Activated B cell treated with CpG ODN at 0.5 μM for 24 hours (primary cell): ENCODE data around the gene NFIC. TPM values are rescaled to one million over a fixed set of nuclear protein-coding genes. Genes with fewer than 3 reads are reported as not detected.

Experiments used
- ATAC-seq: fragments of 200-7000 bp; cut with Tn5 transposase; one replicate; pipeline ENCODE4 v1.10.0; 2021; ENCODE audit warnings: low read depth, mild to moderate bottlenecking, moderate library complexity
- CTCF ChIA-PET: fragments of 350-600 bp; sonication (Branson Sonifier 250); formaldehyde crosslinking; loops from one replicate; lab custom pipeline; 2021; ENCODE audit warnings: antibody characterized with exemption; lab: Charles Lee
- POLR2A ChIA-PET: fragments of 350-600 bp; sonication (Branson Sonifier 250); formaldehyde crosslinking; loops from one replicate; lab custom pipeline; 2021; ENCODE audit warnings: antibody characterized with exemption; lab: Charles Lee
- DNase-seq: peaks from one replicate; pipeline ENCODE4 v3.0.0; 2022
- H3K27ac Mint-ChIP-seq: one replicate; pipeline ENCODE4 v1.8.0; 2020; ENCODE audit warnings: mixed read lengths
- H3K27me3 Mint-ChIP-seq: one replicate; pipeline ENCODE4 v1.8.0; 2021; ENCODE audit warnings: mixed read lengths
- H3K36me3 Mint-ChIP-seq: one replicate; pipeline ENCODE4 v1.8.0; 2021; ENCODE audit warnings: low read depth, mixed read lengths
- H3K4me1 Mint-ChIP-seq: one replicate; pipeline ENCODE4 v1.8.0; 2021; ENCODE audit warnings: mixed read lengths
- H3K4me3 Mint-ChIP-seq: one replicate; pipeline ENCODE4 v1.8.0; 2020; ENCODE audit warnings: mild to moderate bottlenecking, mixed read lengths
- H3K9me3 Mint-ChIP-seq: one replicate; pipeline ENCODE4 v1.8.0; 2020; ENCODE audit warnings: mixed read lengths
- intact Hi-C: fragments of 100-400 bp; cut with micrococcal nuclease; formaldehyde crosslinking; loops from one replicate; pipeline ENCODE4 v1.15.1; 2024
- total RNA-seq: library from RNA; stranded (reverse); gene quantifications from 2 replicates; pipeline ENCODE4 v1.2.3, GENCODE V29; 2022
- TF ChIP-seq, protein P1 (sequence below): fragments of 200-600 bp; IDR thresholded peaks from one replicate; pipeline ENCODE4 v1.8.0; 2022; ENCODE audit warnings: antibody characterized with exemption, mild to moderate bottlenecking

NFIC gene
- total RNA-seq, 1 donor from 2014 or later = 18.8 TPM

DNA sequence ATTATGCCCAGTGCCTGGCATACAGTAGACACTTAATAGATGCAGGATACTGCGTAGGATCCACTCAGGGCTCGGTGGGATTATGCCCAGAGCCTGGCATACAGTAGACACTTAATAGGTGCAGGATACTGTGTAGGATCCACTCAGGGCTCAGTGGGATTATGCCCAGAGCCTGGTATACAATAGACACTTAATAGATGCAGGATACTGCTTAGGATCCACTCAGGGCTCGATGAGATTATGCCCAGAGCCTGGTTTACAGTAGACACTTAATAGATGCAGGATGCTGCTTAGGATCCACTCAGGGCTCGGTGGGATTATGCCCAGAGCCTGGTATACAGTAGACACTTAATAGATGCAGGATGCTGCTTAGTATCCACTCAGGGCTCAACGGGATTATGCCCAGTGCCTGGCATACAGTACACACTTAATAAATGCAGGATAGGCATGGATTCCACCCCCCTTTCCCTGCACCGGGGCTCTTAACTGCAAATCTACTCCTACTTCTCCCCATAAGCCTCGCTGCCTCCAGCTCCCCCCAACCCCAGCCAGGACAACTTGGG lies 89.1 kb downstream of the NFIC start:
- H3K9me3 Mint-ChIP-seq = no peaks in the 10 kb centered on the region
- intact Hi-C loops = no loop called here
- TF ChIP-seq, protein P1, sequence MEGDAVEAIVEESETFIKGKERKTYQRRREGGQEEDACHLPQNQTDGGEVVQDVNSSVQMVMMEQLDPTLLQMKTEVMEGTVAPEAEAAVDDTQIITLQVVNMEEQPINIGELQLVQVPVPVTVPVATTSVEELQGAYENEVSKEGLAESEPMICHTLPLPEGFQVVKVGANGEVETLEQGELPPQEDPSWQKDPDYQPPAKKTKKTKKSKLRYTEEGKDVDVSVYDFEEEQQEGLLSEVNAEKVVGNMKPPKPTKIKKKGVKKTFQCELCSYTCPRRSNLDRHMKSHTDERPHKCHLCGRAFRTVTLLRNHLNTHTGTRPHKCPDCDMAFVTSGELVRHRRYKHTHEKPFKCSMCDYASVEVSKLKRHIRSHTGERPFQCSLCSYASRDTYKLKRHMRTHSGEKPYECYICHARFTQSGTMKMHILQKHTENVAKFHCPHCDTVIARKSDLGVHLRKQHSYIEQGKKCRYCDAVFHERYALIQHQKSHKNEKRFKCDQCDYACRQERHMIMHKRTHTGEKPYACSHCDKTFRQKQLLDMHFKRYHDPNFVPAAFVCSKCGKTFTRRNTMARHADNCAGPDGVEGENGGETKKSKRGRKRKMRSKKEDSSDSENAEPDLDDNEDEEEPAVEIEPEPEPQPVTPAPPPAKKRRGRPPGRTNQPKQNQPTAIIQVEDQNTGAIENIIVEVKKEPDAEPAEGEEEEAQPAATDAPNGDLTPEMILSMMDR = no peak
- ATAC-seq = no peak
- peaks cover 6% of the 10 kb centered on the region for H3K4me1 Mint-ChIP-seq
- H3K27me3 Mint-ChIP-seq = no peaks in the 10 kb centered on the region
- no peak overlapping the region for H3K4me3 Mint-ChIP-seq
- ChIA-PET CTCF (interaction anchor here (0.8 kb wide), 1 partner anchor 17 kb away, joined by 3 read pairs; no protein-coding TSS in a partner anchor), POLR2A (no interaction called here)
- DNase-seq = no peak
- H3K27ac Mint-ChIP-seq = no peak overlapping the region
- H3K36me3 Mint-ChIP-seq = peaks cover 29% of the 10 kb centered on the region

DNA sequence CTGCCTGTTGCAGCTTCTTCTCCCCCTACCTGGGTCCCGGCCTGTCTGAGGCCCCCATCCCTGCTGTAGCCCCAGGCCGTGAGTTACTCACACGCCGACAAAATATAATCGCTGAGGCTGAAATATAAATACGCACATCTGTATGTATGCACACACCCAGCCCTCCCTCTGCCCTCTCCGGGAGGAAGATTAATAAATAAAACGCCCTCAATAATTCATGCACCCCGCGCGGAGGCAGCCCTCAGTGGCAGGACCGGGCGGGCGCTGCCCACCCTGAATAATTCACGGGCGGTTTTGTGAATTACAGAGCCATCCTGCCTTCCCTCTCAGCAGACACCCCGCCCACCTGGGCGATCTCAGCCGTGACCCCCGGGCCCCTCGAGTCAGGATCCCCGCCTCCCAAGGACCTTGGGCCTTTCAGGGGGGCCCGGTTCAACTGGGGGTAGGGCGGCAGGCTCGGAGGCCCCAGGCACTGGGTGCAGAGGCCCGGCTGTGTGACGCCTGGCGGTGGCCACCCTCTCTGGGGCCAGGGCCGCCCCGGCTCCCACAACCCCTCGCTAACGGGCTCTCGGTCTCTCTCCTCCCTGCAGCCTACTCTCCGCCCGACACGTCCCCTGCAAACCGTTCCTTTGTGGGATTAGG lies 89.7 kb downstream of the NFIC start:
- ChIA-PET CTCF (interaction anchor here (0.8 kb wide), 1 partner anchor 16 kb away, joined by 3 read pairs; no protein-coding TSS in a partner anchor), POLR2A (no interaction called here)
- intact Hi-C loops = no loop called here
- TF ChIP-seq, protein P1 = no peak
- DNase-seq (no peak), ATAC-seq (no peak)
- H3K27me3 Mint-ChIP-seq = no peaks in the 10 kb centered on the region
- peaks cover 4% of the 10 kb centered on the region for H3K4me1 Mint-ChIP-seq
- no peak overlapping the region for H3K4me3 Mint-ChIP-seq
- no peak overlapping the region for H3K27ac Mint-ChIP-seq
- no peaks in the 10 kb centered on the region for H3K9me3 Mint-ChIP-seq
- H3K36me3 Mint-ChIP-seq = peaks cover 24% of the 10 kb centered on the region

DNA sequence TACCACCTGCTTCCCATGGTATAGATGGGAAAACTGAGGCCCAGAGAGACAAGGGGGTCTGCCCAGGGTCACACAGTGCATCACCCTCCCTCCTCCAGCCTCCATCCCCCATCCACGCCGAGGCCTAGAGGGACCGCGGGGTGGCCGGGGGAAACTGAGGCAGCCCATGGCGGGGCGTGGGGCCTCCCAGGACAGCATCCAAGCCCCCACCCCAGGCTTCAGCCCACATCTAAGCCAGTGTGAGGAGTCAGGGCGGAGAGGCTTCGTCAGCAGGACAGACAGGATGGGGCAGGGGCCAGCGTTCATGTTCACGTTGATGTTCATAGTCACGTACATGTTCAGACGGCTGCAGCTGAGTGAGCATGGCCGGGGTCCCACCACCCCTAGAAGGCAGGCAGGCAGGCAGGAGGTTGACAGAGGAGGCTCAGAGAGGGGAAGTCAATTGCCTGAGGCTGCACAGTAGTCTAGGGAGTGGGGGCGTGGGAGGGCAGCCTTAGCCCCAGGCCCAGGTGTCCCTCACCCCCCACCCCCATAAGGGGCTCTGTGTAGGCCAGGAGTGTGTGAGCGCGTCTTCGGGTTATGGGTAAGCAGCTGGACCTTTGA lies 90.6 kb downstream of the NFIC start:
- no peak for DNase-seq
- intact Hi-C loops = no loop called here
- ATAC-seq = no peak
- peaks cover 20% of the 10 kb centered on the region for H3K36me3 Mint-ChIP-seq
- TF ChIP-seq, protein P1 = no peak
- ChIA-PET CTCF (no interaction called here), POLR2A (no interaction called here)
- H3K27ac Mint-ChIP-seq = no peak overlapping the region
- no peaks in the 10 kb centered on the region for H3K27me3 Mint-ChIP-seq
- H3K9me3 Mint-ChIP-seq = no peaks in the 10 kb centered on the region
- H3K4me1 Mint-ChIP-seq = peaks cover 4% of the 10 kb centered on the region
- no peak overlapping the region for H3K4me3 Mint-ChIP-seq

DNA sequence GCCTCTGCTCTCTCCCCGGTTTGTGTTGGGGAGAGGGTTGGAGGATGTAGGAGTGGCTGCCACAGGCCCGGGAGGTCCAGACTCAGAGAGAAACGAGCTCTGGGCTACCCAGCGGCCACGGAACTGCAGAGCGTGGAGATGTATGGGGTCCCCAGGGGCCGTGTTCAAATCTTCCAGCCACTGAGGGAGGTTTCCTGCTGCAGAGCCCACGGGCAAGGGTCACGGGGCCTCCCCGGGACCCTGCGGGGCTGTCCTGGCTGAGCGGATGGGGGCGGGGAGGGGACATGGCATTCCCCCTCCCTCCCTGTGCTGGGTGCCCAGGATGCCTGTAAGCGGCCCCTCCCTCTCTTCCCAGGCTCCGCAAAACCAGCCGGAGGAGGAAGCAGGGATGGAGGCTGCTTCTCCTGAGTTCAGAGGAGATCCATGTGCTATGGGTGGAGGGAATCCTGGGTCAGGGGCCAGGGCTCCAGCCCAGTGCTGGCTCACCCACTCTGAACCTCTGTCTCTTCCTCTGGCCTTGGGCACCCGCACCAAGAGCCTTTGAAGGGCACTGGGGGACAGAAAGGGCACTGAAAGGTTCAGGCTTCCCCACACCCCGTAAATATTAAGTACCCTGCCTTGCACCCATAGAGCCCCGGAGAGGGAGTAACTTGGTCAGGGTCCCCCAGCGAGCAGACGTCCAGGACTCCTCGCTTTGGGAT lies 91.3 kb downstream of the NFIC start:
- H3K4me3 Mint-ChIP-seq = no peak overlapping the region
- ChIA-PET CTCF (no interaction called here), POLR2A (no interaction called here)
- no peak overlapping the region for H3K27ac Mint-ChIP-seq
- intact Hi-C loops = no loop called here
- peaks cover 4% of the 10 kb centered on the region for H3K4me1 Mint-ChIP-seq
- H3K9me3 Mint-ChIP-seq = no peaks in the 10 kb centered on the region
- DNase-seq = no peak
- TF ChIP-seq, protein P1 = no peak
- peaks cover 16% of the 10 kb centered on the region for H3K36me3 Mint-ChIP-seq
- H3K27me3 Mint-ChIP-seq = no peaks in the 10 kb centered on the region
- ATAC-seq = no peak
